ENCODE data around the gene SH3PXD2A. TPM values are rescaled to one million over a fixed set of nuclear protein-coding genes. Genes with fewer than 3 reads are reported as not detected.
"Not testable (repeated sequence)": the region's sequence is repeated elsewhere in the genome, so short reads cannot be mapped to it uniquely, and the experiment has no call there.

Gene SH3PXD2A
- total and polyA plus RNA-seq, 7 donors: 19.0 to 58.2 (median 24.5) TPM

DNA sequence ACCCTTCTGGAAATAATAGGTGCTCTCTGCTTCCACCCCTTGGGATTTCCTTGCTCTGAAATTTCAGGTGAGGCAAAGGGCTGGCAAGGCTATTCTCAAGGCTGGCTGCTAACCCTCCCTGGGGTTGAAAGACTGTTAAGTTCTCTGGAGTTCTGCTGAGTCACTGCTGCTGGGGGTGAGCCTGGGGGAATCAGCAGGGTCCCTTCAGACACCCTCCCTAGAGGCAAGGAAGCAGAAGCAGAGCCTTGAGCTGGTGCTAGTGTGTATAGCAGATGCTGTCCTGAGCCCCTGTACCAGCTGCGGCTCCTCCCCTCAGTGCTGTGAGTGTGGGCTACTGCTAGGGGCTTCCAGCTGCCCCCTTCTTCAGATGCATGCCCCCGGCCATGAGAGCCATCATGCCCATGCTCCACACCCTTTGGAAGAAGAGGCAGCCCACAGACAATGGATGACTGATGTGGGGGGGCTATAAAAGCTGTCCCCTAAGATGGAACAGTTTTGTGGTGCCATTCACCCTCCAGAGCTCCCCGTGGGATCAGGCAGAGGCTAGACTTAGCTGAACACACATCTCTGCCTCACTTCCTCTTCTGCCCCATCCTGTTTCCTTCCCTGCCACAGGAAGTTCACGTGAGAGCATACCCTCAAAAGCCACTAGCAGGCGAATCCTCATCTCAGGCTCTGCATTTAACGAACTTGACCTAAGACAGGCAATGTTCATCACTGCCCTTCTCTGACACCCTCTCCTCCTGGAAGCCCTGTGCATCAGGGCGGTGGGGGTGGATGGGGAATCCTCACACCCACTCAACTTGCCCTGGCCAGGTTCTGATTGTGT, 91.8 kb downstream of the SH3PXD2A start:
- Histone ChIP-seq H3K4me3 (no peak overlapping the region), H3K36me3 (no peaks in the 10 kb centered on the region), H3K27me3 (no peaks in the 10 kb centered on the region), H3K9me3 (no peaks in the 10 kb centered on the region), H3K4me1 (peaks cover 0 to 51% (median 30%) of the 10 kb centered on the region in 4 donors), H3K27ac (peak overlapping the region in 1 of 4 donors; percentile 27)
- 53 to 88% methylated on average over 7 of the region's 7 CpGs for WGBS, 2 donors
- TF ChIP-seq POLR2A (IDR thresholded peaks at IDR 0.05): no peak
- intact Hi-C loops (cut with DNase I): no loop called here
- DNase-seq: no peak

DNA sequence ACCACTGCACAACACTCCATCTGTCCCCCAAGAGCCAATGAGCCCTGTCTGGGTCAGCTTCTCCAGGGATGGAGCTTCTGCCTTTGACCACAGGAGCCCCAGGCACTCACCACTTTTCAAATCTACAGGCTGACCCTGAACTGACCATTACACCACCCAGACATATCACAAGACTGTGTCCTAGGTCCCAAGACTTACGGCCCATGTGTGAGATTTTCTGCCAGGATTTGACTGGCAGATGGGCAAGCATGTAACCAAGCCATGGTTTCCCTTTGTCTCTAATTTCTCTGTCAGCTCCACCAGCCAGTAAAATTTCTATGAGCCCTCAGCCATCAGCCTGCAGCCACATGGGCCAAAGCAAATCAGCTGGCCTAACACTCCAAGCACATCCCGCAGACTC, 92.5 kb downstream of the SH3PXD2A start:
- Histone ChIP-seq H3K27ac (peak overlapping the region in 1 of 4 donors; percentile 27), H3K27me3 (no peaks in the 10 kb centered on the region), H3K36me3 (no peaks in the 10 kb centered on the region), H3K9me3 (no peaks in the 10 kb centered on the region), H3K4me3 (no peak overlapping the region), H3K4me1 (peaks cover 0 to 58% (median 36%) of the 10 kb centered on the region in 4 donors)
- no peak for DNase-seq
- TF ChIP-seq POLR2AphosphoS5 (IDR thresholded peaks at IDR 0.05): no peak
- TF ChIP-seq EP300 (IDR thresholded peaks at IDR 0.05): no peak
- no peak for TF ChIP-seq POLR2A (IDR thresholded peaks at IDR 0.05)
- TF ChIP-seq, protein P1, sequence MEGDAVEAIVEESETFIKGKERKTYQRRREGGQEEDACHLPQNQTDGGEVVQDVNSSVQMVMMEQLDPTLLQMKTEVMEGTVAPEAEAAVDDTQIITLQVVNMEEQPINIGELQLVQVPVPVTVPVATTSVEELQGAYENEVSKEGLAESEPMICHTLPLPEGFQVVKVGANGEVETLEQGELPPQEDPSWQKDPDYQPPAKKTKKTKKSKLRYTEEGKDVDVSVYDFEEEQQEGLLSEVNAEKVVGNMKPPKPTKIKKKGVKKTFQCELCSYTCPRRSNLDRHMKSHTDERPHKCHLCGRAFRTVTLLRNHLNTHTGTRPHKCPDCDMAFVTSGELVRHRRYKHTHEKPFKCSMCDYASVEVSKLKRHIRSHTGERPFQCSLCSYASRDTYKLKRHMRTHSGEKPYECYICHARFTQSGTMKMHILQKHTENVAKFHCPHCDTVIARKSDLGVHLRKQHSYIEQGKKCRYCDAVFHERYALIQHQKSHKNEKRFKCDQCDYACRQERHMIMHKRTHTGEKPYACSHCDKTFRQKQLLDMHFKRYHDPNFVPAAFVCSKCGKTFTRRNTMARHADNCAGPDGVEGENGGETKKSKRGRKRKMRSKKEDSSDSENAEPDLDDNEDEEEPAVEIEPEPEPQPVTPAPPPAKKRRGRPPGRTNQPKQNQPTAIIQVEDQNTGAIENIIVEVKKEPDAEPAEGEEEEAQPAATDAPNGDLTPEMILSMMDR (IDR thresholded peaks at IDR 0.05): no peak
- intact Hi-C loops (cut with DNase I): no loop called here
- WGBS, 2 donors: 95 to 97% methylated on average over 2 of the region's 2 CpGs

DNA sequence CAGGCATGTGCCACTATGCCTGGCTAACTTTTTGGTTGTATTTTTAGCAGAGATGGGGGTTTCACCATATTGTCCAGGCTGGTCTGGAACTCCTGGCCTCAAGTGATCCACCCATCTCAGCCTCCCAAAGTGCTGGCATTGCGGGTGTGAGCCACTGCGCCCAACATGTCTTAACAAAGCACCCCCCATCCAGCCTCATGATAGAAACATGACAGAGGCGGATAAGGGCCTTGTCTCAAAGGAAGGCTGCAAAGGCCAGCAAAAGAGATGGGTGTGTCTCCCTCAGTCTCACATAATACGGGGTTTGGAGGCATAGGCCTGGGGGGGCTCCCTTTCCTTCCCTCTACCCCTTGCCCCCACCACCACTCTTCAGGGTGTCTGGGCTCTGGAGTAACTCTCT, 93.2 kb downstream of the SH3PXD2A start:
- Histone ChIP-seq H3K27ac (no peak overlapping the region), H3K9me3 (no peaks in the 10 kb centered on the region), H3K27me3 (no peaks in the 10 kb centered on the region), H3K4me1 (peaks cover 0 to 65% (median 42%) of the 10 kb centered on the region in 4 donors), H3K4me3 (no peak overlapping the region), H3K36me3 (no peaks in the 10 kb centered on the region)
- no peak for DNase-seq
- 94 to 97% methylated on average over 4 of the region's 4 CpGs for WGBS, 2 donors
- intact Hi-C loops (cut with DNase I): no loop called here
- no peak for TF ChIP-seq EP300 (IDR thresholded peaks at IDR 0.05)

DNA sequence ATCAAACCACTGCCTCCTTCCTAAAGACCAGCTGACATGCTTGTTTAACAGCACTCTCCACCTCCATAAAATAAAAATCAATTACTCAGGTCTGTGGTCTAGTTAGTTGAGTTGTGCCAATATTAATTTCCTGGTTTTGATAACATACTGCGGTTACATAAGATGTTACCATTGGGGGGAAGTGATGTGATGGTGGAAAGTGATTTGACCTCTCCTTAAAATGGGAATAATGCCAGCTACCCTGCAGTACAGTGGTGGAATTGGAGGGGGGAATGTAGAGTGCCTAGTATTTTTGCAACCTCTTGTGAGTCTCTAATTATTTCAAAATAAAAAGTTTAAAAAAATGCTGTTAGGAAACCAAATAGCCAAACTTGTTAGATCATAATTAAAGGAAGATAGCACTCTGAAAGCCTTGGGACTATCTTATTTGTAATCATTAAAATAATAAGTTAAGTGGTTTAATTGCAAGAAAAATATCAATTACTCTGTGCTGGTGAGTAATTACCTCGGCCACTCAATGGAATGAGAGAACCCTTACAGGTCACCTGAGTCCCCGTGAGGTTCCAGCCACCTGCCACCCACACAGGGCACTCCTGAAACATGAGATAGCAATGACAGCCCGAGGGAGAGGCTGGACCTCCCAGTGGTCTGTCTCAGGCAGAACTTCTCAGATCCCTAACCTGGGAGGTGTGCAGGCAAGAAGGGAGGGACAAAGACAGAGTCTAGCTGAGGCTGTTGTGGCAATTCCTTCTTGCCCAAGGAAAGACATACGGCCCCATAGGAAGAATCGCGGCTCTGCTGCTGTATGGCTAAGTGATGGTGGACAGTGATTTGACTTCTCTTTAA, 94.1 kb downstream of the SH3PXD2A start:
- no peaks in the 10 kb centered on the region for H3K27me3 ChIP-seq
- no peak overlapping the region for H3K4me3 ChIP-seq
- H3K9me3 ChIP-seq: no peaks in the 10 kb centered on the region
- no peak for DNase-seq
- peaks cover 0 to 68% (median 46%) of the 10 kb centered on the region in 4 donors for H3K4me1 ChIP-seq
- TF ChIP-seq POLR2A (IDR thresholded peaks at IDR 0.05) (no peak), POLR2AphosphoS5 (IDR thresholded peaks at IDR 0.05) (peak in 1 of 4 donors; percentile 5)
- TF ChIP-seq, protein P1 (IDR thresholded peaks at IDR 0.05): no peak
- no peak overlapping the region for H3K27ac ChIP-seq
- H3K36me3 ChIP-seq: no peaks in the 10 kb centered on the region
- intact Hi-C loops (cut with DNase I): no loop called here
- WGBS, 2 donors: 87 to 90% methylated on average over 7 of the region's 7 CpGs

DNA sequence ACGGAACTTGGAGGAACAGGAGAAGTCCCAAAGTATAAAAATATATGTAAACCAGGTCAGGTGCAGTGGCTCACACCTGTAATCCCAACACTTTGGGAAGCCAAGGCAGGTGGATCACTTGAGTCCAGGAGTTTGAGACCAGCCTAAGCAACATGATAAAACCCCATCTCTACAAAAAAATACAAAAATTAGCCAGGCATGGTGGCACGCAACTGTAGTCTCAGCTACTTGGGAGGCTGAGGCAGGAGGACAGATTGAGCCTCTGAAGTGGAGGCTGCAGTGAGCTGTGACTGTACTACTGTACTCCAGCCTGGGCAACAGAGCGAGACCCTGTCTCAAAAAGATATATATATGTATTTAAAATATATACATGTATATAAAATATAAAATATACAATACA, 95.1 kb downstream of the SH3PXD2A start:
- H3K27me3 ChIP-seq; DNase-seq; H3K4me3 ChIP-seq; H3K9me3 ChIP-seq; intact Hi-C loops (cut with DNase I); H3K36me3 ChIP-seq: not testable (repeated sequence)
- H3K27ac ChIP-seq: peak overlapping the region; percentile 68 to 94 (median 80)
- H3K4me1 ChIP-seq: peaks cover 0 to 58% (median 41%) of the 10 kb centered on the region in 4 donors
- 93 to 94% methylated on average over 3 of the region's 3 CpGs for WGBS, 2 donors

DNA sequence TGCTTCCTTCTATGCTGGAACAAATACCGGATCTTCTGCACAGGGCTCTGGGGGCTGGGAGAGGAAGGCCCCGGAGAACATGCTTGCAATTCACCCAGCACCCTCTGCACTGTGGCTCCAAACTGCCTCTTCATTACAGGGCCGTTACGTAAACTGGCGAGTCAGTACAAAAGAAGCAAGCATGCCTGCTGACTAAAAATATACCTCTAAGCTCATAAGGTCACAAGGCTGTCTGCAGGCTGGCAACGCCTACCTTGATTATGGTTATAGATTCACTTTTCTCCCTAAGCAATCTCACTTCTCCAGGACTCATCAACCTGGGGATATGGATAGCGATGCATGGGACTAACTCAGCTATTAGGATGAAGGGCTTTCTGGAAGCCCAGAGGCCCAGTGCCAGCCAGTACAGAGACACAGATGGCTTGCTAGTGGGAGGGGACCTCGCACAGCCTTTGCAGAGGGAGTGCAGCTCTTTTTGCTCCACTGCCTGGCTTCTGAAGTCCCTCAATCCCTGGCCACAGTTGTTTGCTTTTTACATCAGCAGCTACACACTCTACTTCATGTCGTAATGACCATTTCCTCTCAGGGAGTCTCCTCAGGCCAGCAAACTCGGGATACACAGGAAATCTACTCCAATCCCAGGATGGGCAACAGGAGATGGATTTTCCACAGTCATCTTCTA, 96.1 kb downstream of the SH3PXD2A start:
- H3K4me1 ChIP-seq: peaks cover 0 to 54% (median 40%) of the 10 kb centered on the region in 4 donors
- H3K27me3 ChIP-seq: no peaks in the 10 kb centered on the region
- intact Hi-C loops (cut with DNase I): no loop called here
- no peaks in the 10 kb centered on the region for H3K36me3 ChIP-seq
- TF ChIP-seq EP300 (IDR thresholded peaks at IDR 0.05) (peak in 2 of 4 donors; percentile 22 to 26), POLR2A (IDR thresholded peaks at IDR 0.05) (no peak), POLR2AphosphoS5 (IDR thresholded peaks at IDR 0.05) (peak in 3 of 4 donors; percentile 28 to 70 (median 49))
- TF ChIP-seq, protein P1 (IDR thresholded peaks at IDR 0.05): no peak
- WGBS, 2 donors: 15 to 27% methylated on average over 10 of the region's 10 CpGs
- DNase-seq: peak; percentile 80
- no peaks in the 10 kb centered on the region for H3K9me3 ChIP-seq
- no peak overlapping the region for H3K4me3 ChIP-seq
- H3K27ac ChIP-seq: peak overlapping the region; percentile 68 to 94 (median 80)

Measured in sigmoid colon (tissue), 7 donors.